Measurements from ENCODE around the gene FRAS1.
A peak's percentile ranks its signal among the peaks of the same experiment; 100 is the strongest.
"Not testable (repeated sequence)": the region's sequence is repeated elsewhere in the genome, so short reads cannot be mapped to it uniquely, and the experiment has no call there.

FRAS1 gene

DNA sequence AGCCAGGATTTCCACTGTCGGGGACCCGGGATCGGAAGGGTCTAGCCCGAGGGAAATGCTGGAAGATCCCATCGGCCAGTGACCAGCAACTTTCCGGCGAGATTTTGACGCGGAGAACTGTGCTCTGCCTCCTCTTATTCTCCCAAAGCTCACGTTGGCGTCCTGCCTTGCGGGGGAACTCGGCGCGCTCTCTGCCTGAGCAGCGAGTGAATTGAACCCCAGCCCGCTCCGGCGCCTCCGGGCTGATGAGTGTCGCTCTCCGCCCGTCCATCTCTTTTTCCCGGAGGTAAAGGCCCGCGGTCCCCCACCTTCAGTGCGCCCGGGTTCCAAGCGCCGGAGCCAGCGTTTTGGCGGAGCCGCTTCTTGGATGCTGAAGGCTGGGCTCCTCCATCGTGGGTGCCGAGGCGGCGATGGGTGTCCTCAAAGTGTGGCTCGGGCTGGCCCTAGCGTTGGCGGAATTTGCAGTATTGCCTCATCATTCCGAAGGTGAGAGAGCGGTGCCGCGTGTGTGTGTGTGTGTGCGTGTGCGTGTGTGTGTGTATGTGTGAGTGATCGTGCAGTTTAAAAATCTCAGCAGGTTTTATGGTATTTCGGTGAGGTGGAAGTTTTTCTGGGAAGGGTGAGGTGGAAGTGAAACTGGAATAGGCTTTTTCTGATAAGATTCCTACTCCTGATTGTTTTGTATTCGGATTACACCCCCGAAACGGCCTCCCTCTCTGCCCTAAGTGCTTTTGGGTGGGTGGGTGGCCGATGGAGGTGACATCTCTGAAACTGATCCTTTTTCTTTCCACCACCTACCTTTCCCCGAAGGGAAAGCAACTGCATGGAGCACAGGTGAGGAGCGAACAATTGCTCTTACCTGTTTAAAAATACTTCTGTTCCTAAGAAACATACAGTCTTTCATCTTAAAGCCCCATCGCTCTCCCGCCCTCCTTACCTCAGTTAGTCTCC lies 752 bp downstream of the FRAS1 start:
- peak; percentile 28 for DNase-seq

DNA sequence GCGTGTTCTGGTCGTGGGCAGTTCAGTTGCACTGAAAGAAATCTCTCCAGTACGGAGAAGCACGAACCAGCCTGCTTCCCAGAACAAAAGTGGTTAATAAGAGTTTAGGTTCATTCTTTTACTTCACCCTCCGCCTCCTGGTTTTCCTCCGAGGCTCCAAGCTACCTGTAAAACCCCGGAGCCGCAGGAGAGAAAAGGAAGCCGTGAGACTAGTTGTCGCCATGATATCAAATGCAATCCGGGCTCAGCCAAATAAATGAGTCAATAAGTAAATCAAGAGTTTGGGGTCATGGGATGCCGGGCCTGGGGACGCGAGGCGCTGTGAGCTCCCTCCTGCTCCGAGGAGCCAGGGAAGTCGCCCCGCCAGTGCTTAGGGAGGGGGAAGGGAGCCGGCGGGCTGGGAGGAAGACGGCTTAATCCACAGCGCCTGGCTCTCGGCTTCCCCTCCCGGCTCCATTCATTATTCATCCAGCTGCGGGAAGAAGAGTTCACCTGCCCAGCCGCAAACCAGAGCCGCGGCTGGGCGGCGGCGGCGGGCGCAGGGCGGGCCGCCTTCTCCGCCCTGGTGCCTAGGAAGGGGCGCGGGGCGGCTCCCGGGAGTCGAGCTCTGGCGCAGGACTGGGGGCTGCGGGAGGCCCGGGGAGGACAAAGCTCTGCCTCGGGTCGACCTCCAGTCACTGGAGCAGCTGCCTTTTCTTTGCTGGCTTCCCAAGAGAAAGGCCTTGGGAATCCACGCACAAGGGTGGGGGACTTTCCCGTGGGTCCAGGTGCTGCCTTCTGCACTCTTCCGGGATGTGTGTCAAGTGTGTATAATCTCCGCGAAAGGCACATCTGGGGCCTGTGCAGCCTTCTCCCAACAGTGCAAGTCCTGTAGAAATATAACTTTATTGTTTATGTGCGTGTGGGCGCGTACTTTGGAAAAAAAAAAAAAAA lies 1.7 kb downstream of the FRAS1 start:
- peak; percentile 50 for DNase-seq

- peak; percentile 75 for DNase-seq
These were observed 2.4 kb downstream of the FRAS1 start for GRCh38 chr4:78059524-78059889.

- DNase-seq: no peak
These were observed 2.8 kb downstream of the FRAS1 start for GRCh38 chr4:78059938-78060337.

DNA sequence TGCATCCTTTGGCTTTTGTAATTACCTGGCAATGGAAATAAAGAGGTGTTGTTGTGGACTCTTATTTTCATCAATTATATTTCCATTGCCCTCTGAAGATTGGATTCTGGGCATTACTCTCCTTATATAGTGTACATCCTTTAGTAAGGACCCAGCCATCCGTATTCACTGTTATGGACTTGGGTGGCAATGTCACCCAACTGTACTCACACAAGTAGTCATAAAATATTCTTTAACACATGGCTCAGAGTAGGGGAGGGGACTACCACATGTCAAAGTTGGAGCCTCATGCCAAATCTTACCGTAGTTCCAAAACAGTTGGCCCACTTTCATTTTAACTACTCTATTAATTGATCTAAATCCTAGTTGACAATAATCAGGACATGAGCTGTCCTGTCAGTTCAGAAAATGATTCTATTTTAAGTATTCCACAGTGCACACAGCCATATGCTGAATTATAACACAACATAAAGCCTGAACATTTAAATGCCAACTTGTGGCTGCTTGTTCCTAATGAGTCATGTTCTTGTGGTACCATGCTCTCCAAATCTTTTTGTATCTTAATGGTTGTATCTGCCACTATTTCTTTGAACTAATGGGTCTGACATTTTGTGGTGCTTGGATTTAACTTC lies 4.9 kb downstream of the FRAS1 start:
- no peak for DNase-seq

DNA sequence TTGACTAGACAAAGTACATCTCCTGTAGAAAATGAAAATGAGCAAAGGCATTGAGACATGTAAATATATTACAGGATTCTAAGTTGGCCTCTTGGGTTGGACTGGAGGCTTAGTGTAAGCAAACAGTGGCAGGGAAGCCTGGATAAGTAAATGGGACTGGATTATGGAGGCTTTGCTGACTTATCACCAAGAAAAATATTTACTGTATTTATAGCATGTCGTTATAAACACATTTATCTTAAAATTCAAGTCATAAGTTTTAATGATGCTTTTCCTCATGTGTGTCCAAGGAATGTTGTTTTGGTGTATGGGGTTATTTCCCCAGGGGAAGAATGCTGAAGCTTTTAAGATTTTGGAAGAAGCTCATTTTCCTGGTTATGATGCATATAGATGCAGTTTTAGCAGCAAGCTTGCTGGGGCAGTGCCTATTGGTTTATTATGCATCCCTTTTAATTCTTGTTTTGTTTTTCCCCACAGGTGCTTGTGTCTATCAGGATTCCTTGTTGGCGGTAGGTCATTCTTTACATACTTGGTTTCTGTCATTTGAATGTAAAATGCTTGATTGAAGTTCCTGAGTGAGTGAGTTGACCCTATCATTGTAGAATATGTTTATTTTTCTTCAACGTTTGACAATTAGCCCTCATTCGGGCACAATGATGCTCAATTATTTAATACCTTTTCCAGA lies 8.5 kb downstream of the FRAS1 start:
- DNase-seq: no peak

DNA sequence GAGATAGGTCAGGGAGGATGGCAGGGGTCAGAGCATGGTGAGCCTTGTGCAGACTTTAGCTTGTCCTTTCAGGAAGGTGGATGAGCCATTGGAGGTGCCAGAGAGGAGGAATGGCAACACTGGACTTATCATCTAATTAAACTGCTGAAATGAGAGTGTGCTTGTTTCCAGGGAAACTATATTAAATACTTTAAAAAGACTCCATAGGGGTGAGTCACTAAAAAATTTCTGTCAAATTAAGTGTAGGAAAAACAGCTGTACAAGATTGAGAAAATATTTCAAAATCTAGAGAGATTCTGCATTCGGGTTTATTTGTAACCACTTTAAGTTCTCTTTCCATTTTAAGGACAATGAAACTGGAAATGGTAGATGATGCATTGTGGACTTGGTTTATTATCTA lies 11.4 kb downstream of the FRAS1 start:
- no peak for DNase-seq

DNA sequence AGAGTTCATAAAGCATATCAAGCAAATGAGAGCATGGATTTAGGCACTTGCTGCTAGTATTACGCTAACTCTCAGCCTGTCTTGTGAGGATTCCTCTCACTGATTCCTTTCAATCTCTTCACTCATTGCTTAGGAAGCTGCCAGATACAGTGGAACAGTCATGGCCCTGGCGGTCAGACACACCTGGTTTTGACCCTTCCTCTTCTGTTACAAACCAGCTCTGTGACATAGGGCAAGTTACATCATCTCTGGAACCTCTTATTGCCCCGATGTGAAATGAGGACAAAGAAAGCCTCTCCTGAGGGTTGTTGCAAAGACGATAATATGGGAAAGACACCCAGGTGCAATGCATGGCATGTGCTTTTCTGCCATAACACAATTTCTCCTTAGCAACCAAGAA lies 12.2 kb downstream of the FRAS1 start:
- no peak for DNase-seq

GRCh38 chr4:78069859-78070258 lies 12.7 kb downstream of the FRAS1 start:
- no peak for DNase-seq

GRCh38 chr4:78070731-78071282 lies 13.7 kb downstream of the FRAS1 start:
- no peak for DNase-seq

- no peak for DNase-seq
These were observed 17.6 kb downstream of the FRAS1 start for GRCh38 chr4:78074759-78075158.

DNA sequence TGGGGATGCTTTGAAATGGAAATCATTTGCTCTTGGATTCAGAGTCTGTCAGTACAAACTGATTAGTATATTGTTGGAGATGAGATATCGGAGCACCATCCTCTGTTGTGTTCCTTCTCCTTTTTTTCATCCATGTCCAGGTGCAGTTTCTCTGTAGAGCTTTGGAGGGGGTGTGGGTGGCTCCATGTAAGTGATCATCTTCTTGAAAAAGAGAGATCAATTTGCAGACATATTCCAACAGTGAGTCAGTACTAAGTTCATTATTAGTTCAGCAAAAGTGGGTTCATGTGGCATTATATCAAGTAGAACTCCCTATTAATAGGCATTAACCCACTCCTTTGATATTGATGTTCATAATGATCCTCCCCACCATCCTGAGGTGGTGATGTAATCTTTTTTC lies 18.9 kb downstream of the FRAS1 start:
- no peak for DNase-seq

DNA sequence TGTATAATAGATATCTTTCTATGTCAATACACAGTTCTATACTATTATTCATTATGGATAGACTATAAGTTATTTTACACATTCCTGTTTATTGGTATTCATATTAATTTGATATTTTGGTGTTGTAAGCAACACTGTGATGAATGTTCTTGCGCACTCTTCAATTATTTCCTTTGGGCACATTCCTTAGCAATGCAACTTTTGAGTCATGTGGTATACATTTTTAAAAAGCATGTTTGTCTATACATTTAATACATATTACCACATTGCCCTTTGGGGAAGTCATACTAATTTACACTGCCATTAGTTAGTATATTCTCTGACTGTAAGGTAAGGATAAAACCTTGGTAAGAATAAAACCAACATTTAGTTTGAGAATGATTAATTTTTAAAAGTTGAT lies 21.0 kb downstream of the FRAS1 start:
- no peak for DNase-seq

DNA sequence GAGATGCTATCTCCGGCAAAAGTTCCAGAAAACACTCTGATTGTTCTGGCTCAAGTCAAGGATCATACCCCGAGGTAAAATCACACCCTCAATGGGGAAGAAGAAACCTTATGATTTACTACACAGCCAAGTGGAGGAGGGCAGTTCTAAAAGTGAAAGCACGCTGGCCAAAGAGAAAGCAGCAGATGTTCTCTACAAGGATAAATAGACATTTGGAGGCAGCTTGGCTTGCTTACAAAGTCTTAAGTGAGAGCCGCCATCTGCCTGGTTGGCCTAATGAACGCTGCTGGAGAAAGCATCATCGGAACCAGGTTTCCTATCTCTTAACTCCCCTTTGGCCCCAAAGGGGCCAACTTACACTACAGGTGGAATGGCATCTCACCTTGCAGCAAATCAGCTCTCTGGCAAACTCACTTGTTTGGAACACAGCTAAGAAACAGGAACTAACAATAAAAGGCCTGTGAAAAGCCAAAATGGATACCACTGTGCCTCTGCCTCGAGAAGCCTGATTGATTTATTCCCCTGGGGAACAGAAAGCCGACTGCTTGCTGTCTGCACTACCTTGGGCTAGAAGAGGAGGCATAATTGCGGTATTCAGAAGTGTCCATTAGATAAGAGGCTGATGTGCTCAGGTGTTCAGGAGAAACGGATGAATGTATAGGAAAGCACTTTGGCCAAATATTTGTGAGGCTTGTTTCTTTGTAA lies 22.8 kb downstream of the FRAS1 start:
- no peak for DNase-seq

DNA sequence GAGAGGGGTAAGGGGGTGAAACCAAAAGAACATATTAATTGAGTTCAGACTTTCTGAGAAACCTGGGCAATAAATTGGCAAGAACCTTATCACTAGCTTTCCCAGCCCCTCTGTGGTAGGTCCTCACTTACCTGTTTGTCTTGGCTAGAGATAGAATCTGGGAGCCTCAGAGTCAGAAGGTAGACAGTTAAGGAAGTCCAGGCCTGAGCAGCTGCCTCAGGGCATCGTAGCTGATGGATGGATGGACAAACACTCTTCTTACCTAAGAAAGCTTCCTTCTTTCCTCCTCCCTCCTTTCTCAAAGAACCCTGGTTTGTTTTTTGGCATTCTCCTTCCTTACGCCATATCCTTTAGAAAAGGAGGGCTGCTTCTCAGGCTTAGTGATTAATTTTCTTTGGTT lies 24.4 kb downstream of the FRAS1 start:
- DNase-seq: no peak

GRCh38 chr4:78083035-78083434 lies 25.9 kb downstream of the FRAS1 start:
- no peak for DNase-seq

DNA sequence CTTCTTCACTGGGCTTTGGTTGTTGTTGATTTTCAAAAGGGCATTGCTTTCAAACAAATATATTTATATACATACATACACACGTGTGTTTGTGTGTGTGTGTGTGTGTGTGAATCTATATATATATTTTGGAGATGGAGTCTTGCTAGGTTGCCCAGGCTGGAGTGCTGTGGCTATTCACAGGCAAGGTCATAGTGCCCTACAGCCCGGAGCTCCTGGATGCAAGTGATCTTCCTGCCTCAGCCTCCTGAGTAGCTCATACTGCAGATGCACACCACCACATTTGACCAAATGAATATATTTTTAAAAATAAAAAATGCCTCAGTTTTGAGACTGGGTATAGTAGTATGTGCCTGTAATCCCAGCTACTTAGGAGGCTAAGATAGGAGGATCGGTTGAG lies 34.4 kb downstream of the FRAS1 start:
- DNase-seq: no peak

DNA sequence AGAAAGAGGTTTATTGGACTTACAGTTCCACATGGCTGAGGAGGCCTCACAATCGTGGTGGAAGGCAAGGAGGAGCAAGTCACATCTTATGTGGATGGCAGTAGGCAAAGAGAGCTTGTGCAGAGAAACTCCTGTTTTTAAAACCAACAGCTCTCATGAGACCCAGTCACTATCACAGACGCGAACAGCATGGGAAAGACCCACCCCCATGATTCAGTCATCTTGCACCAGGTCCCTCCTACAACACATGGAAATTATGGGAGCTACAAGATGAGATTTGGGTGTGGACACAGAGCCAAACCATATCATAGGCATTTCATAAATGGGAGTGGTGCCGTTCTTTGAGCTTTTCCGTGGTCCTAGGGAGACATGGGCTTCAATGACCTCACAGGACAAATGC lies 35.2 kb downstream of the FRAS1 start:
- DNase-seq: not testable (repeated sequence)

DNA sequence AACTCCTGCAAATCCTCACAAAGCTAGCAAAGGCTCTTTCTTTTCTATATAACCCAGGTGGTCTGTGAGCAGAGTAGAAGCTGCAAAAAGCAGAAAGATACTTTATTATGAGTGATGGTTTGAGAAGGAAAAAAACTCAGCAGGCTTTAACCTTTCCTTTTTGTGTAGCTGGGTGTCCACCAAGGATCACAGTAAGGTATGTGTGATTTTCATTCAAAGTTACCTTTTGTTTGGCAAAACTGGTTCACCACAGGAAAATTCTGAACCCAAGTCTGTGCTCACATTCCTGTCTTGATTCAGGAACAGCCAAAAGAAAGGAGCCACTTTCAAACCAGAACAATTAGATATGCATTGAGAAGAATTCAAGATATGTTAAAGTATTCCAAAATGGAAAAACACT lies 35.7 kb downstream of the FRAS1 start:
- no peak for DNase-seq

DNA sequence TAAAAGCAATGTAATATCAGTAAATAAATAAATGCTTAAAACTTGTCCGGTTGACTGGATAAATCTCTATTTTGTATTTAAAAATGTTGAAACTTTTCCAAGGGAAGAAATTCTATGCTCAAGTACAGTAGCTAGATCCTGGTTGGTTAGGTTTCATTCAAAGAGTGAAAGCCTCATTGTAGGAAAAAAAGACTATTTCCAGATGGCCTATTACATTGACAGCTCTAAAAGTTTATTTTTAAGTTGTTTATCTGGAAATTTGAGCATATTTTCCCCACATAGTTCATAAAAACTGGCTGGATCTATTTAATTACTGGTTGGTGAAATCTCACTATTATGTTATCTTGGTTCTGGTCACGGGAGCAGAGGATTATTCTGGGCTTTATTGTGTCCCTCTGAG lies 38.0 kb downstream of the FRAS1 start:
- no peak for DNase-seq

DNA sequence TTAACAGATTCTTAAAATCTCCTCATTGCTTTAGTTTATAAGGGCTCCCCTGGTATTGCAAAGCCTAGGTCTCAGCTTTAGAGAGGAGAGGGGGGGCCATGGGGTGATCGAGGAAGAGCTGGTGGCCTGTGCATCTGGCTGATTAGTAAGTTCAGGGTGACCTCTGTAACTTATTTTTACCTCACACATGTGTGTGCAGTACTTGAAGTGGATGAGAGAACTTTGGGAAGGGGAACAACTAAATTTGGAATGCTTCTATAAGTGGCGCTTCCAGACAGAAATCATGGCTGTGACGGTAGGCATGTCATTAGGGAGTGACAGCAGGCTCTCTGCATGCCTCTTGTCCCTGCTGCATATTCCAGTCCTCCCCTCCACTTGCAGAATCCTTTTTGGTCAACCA lies 41.9 kb downstream of the FRAS1 start:
- DNase-seq: no peak

GRCh38 chr4:78100060-78100459 lies 42.9 kb downstream of the FRAS1 start:
- no peak for DNase-seq
